Middle frontal gyrus (tissue), 1 donor: Measurements from ENCODE around the gene DNAH2.

Experiments
- DNase-seq: peaks from one replicate; pipeline ENCODE4 v3.0.0-alpha.2; 2015; ENCODE audit warnings: low spot score; ENCODE audit errors: extremely low spot score

Gene DNAH2

GRCh38 chr17:7838090-7839075 lies 120.8 kb downstream of the DNAH2 start:
- no peak for DNase-seq

- no peak for DNase-seq
Observed at GRCh38 chr17:7839190-7839875, 121.8 kb downstream of the DNAH2 start.

GRCh38 chr17:7839876-7840261 lies 122.3 kb downstream of the DNAH2 start:
- DNase-seq = no peak

GRCh38 chr17:7840441-7840840 lies 122.9 kb downstream of the DNAH2 start:
- no peak for DNase-seq

GRCh38 chr17:7840875-7841274 lies 123.3 kb downstream of the DNAH2 start:
- no peak for DNase-seq

- peak; percentile 66 for DNase-seq
Observed at GRCh38 chr17:7841396-7841914, 123.9 kb downstream of the DNAH2 start.

GRCh38 chr17:7841915-7842379 lies 124.4 kb downstream of the DNAH2 start:
- peak; percentile 79 for DNase-seq

GRCh38 chr17:7842380-7843256 lies 125.1 kb downstream of the DNAH2 start:
- no peak for DNase-seq

- no peak for DNase-seq
Observed at GRCh38 chr17:7843257-7843535, 125.7 kb downstream of the DNAH2 start.

GRCh38 chr17:7843536-7844291 lies 126.2 kb downstream of the DNAH2 start:
- DNase-seq = no peak

GRCh38 chr17:7844292-7845154 lies 127.0 kb downstream of the DNAH2 start:
- peak; percentile 97 for DNase-seq

GRCh38 chr17:7845359-7846062 lies 128.0 kb downstream of the DNAH2 start:
- no peak for DNase-seq

- DNase-seq = no peak
Observed at GRCh38 chr17:7846063-7846735, 128.7 kb downstream of the DNAH2 start.

GRCh38 chr17:7846765-7847661 lies 129.5 kb downstream of the DNAH2 start:
- no peak for DNase-seq

- DNase-seq = no peak
Observed at GRCh38 chr17:7848131-7848579, 130.6 kb downstream of the DNAH2 start.

- no peak for DNase-seq
Observed at GRCh38 chr17:7848739-7849129, 131.2 kb downstream of the DNAH2 start.

GRCh38 chr17:7849130-7849750 lies 131.7 kb downstream of the DNAH2 start:
- DNase-seq = no peak
